ENCODE measurements around the gene RAB28.

The RAB28 gene

DNA sequence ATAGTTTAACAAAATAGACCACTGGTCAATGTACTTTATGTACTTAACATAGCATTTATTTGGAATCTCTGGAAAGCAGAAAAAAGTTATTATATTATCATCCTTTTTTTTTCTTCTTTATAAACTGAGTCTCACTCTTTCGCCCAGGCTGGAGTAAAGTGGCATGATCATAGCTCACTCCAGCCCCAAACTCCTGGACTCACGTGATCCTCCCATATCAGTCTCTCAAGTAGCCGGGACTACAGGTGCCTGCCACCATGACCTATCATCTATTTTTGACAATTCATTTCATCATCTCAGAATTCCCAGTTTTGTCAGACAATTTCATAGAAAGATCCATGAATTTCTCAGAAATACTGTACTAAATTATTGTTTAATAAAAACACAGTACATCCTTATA lies 12.7 kb downstream of the RAB28 start:
- no peak for DNase-seq (ENCODE audit: low read depth)
- no peak overlapping the region for H3K4me3 ChIP-seq (ENCODE audit: low read length)
- TF ChIP-seq CTCF (conservative IDR thresholded peaks at IDR 0.05; ENCODE audit: low read length): no peak

- no peak overlapping the region for H3K4me3 ChIP-seq (ENCODE audit: low read length)
- TF ChIP-seq CTCF (conservative IDR thresholded peaks at IDR 0.05; ENCODE audit: low read length): no peak
- DNase-seq (ENCODE audit: low read depth): no peak
These were observed 13.8 kb downstream of the RAB28 start for GRCh38 chr4:13470379-13470778.

GRCh38 chr4:13464973-13465372 lies 19.2 kb downstream of the RAB28 start:
- TF ChIP-seq CTCF (conservative IDR thresholded peaks at IDR 0.05; ENCODE audit: low read length): no peak
- no peak for DNase-seq (ENCODE audit: low read depth)
- H3K4me3 ChIP-seq (ENCODE audit: low read length): no peak overlapping the region

GRCh38 chr4:13464543-13464942 lies 19.6 kb downstream of the RAB28 start:
- no peak overlapping the region for H3K4me3 ChIP-seq (ENCODE audit: low read length)
- no peak for TF ChIP-seq CTCF (conservative IDR thresholded peaks at IDR 0.05; ENCODE audit: low read length)
- DNase-seq (ENCODE audit: low read depth): no peak

- no peak for DNase-seq (ENCODE audit: low read depth)
- no peak for TF ChIP-seq CTCF (conservative IDR thresholded peaks at IDR 0.05; ENCODE audit: low read length)
- no peak overlapping the region for H3K4me3 ChIP-seq (ENCODE audit: low read length)
These were observed 22.8 kb downstream of the RAB28 start for GRCh38 chr4:13461191-13461905.

GRCh38 chr4:13455411-13455810 lies 28.7 kb downstream of the RAB28 start:
- no peak overlapping the region for H3K4me3 ChIP-seq (ENCODE audit: low read length)
- no peak for TF ChIP-seq CTCF (conservative IDR thresholded peaks at IDR 0.05; ENCODE audit: low read length)
- DNase-seq (ENCODE audit: low read depth): peak; percentile 51

- H3K4me3 ChIP-seq (ENCODE audit: low read length): no peak overlapping the region
- no peak for DNase-seq (ENCODE audit: low read depth)
- TF ChIP-seq CTCF (conservative IDR thresholded peaks at IDR 0.05; ENCODE audit: low read length): no peak
These were observed 29.4 kb downstream of the RAB28 start for GRCh38 chr4:13454786-13455185.
